ENCODE data around the gene PRRC2B. TPM values are rescaled to one million over a fixed set of nuclear protein-coding genes. Genes with fewer than 3 reads are reported as not detected.
A peak's percentile ranks its signal among the peaks of the same experiment; 100 is the strongest.

PRRC2B gene
- total and polyA plus RNA-seq, 11 donors: 59.9 to 193 (median 118) TPM

GRCh38 chr9:131475111-131475955 lies 81.4 kb downstream of the PRRC2B start:
- intact Hi-C loops (cut with DNase I): loop anchor here in 9 of 10 donors (5.0 to 10.0 kb wide), 8 partner anchors 71 to 128 kb away; partner anchors contain the start of gene PRRC2B (in 6 of the 9)
- H3K36me3 ChIP-seq: peaks cover 0 to 100% (median 99%) of the 10 kb centered on the region in 9 donors
- H3K27ac ChIP-seq: peak overlapping the region in 5 of 12 donors; percentile 57 to 76 (median 69)
- H3K4me3 ChIP-seq: no peak overlapping the region
- H3K4me1 ChIP-seq: peaks cover 0 to 32% (median 9%) of the 10 kb centered on the region in 12 donors
- H3K27me3 ChIP-seq: no peaks in the 10 kb centered on the region
- WGBS, 4 donors: 92 to 93% (median 93%) methylated on average over 44 to 46 of the region's 46 CpGs
- peaks cover 0 to 12% (median 0%) of the 10 kb centered on the region in 12 donors for H3K9me3 ChIP-seq
- peak in 3 of 4 donors; percentile 2 to 6 (median 6) for ATAC-seq
- TF ChIP-seq CTCF (IDR thresholded peaks at IDR 0.05) (no peak), POLR2A (IDR thresholded peaks at IDR 0.05) (no peak)
- peak in 1 of 5 donors; percentile 49 for DNase-seq

- Histone ChIP-seq H3K4me3 (no peak overlapping the region), H3K9me3 (peaks cover 0 to 12% (median 0%) of the 10 kb centered on the region in 12 donors), H3K36me3 (peaks cover 0 to 100% (median 95%) of the 10 kb centered on the region in 9 donors), H3K27me3 (no peaks in the 10 kb centered on the region), H3K4me1 (peaks cover 0 to 32% (median 9%) of the 10 kb centered on the region in 12 donors), H3K27ac (peak overlapping the region in 11 of 12 donors; percentile 10 to 76 (median 57))
- peak; percentile 39 to 63 (median 58) for ATAC-seq
- peak in 1 of 5 donors; percentile 32 for DNase-seq
- intact Hi-C loops (cut with DNase I): loop anchor here in 9 of 10 donors (5.0 to 10.0 kb wide), 8 partner anchors 71 to 129 kb away; partner anchors contain the start of gene PRRC2B (in 6 of the 9)
- TF ChIP-seq CTCF (IDR thresholded peaks at IDR 0.05) (peak; percentile 19 to 64 (median 46)), POLR2A (IDR thresholded peaks at IDR 0.05) (no peak)
- WGBS, 4 donors: 79 to 89% (median 82%) methylated on average over 37 to 40 of the region's 40 CpGs
Observed at GRCh38 chr9:131475956-131476776, 82.3 kb downstream of the PRRC2B start.

DNA sequence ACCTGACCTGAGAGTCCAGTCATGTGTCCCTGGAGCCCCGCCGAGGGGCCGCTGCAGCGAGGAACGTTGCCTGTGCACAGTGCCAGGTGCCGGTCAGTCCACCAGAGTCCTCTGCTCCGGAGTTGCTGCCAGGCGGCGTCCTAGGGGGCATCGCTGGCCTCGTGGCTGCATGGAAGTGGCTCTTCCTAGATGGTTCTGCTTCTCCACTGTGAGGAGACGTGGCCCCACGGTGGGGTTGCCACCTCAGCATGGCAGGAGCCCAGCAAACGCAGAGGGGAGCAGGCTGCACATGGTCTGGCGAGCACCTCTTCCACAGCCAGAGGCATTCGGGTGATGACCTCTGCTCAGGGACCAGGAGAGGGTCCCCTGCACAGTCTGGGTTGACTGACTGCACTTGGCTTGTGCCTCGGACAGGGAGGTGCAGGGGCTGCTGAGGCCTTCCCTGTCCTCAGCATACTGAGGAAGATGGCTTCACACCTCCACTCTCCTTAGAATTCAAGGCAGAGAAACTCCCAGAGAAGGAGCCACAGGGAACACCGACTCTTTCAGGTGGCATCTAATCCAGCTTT lies 83.0 kb downstream of the PRRC2B start:
- peak in 1 of 12 donors; percentile 9 for TF ChIP-seq CTCF (IDR thresholded peaks at IDR 0.05)
- no peak for TF ChIP-seq POLR2A (IDR thresholded peaks at IDR 0.05)
- peak; percentile 58 to 81 (median 69) for DNase-seq
- Histone ChIP-seq H3K27me3 (no peaks in the 10 kb centered on the region), H3K36me3 (peaks cover 0 to 100% (median 94%) of the 10 kb centered on the region in 9 donors), H3K27ac (peak overlapping the region in 11 of 12 donors; percentile 5 to 76 (median 57)), H3K4me1 (peaks cover 0 to 38% (median 15%) of the 10 kb centered on the region in 12 donors), H3K4me3 (no peak overlapping the region), H3K9me3 (peaks cover 0 to 6% (median 0%) of the 10 kb centered on the region in 12 donors)
- intact Hi-C loops (cut with DNase I): loop anchor here in 9 of 10 donors (5.0 to 10.0 kb wide), 8 partner anchors 72 to 130 kb away; partner anchors contain the start of gene PRRC2B (in 6 of the 9)
- 57 to 70% (median 63%) methylated on average over 15 to 18 of the region's 18 CpGs for WGBS, 4 donors
- ATAC-seq: peak; percentile 68 to 89 (median 84)
